ENCODE results near the gene MYH15. TPM values are rescaled to one million over a fixed set of nuclear protein-coding genes. Genes with fewer than 3 reads are reported as not detected.

Gene MYH15
- polyA plus RNA-seq, 1 donor from 2014 or later: 0.71 TPM

- no peak overlapping the region for H2AFZ ChIP-seq (ENCODE audit: low read depth, low read length)
- peaks cover 6% of the 10 kb centered on the region for H3K9me3 ChIP-seq (ENCODE audit: low read length)
- no peaks in the 10 kb centered on the region for H3K36me3 ChIP-seq (ENCODE audit: insufficient read depth, low read length)
- H3K79me2 ChIP-seq (replicated peaks; ENCODE audit: insufficient read depth, low read length): no peaks in the 10 kb centered on the region
- no peaks in the 10 kb centered on the region for H4K20me1 ChIP-seq (ENCODE audit: insufficient read depth)
- no peak overlapping the region for H3K4me3 ChIP-seq (ENCODE audit: low read length)
- no peak overlapping the region for H3K27ac ChIP-seq (ENCODE audit: low read length)
- H3F3A ChIP-seq (ENCODE audit: insufficient read depth, low read length, poor library complexity, severe bottlenecking): no peaks in the 10 kb centered on the region
- no peaks in the 10 kb centered on the region for H3K9me2 ChIP-seq (ENCODE audit: insufficient read depth, low read length)
- TF ChIP-seq SMC3 (conservative IDR thresholded peaks at IDR 0.05; ENCODE audit: poor library complexity): peak; percentile 30
- peak; percentile 20 for TF ChIP-seq CTCF (IDR thresholded peaks at IDR 0.05; ENCODE audit: poor library complexity, severe bottlenecking)
- TF ChIP-seq EZH2 (IDR thresholded peaks at IDR 0.05; ENCODE audit: borderline replicate concordance, insufficient read depth, low read length, poor library complexity, severe bottlenecking): no peak
- TF ChIP-seq EP300 (conservative IDR thresholded peaks at IDR 0.05; ENCODE audit: poor library complexity, severe bottlenecking): no peak
- TF ChIP-seq POLR2AphosphoS5 (IDR thresholded peaks at IDR 0.05): no peak
- TF ChIP-seq MXI1 (conservative IDR thresholded peaks at IDR 0.05; ENCODE audit: poor library complexity, severe bottlenecking): no peak
- TF ChIP-seq RAD21 (conservative IDR thresholded peaks at IDR 0.05): peak; percentile 23
- no peak for TF ChIP-seq REST (IDR thresholded peaks at IDR 0.05; ENCODE audit: borderline replicate concordance)
- no peak for TF ChIP-seq TAF1 (IDR thresholded peaks at IDR 0.05; ENCODE audit: low read depth)
- H3K9ac ChIP-seq (ENCODE audit: low read length): no peak overlapping the region
- H3K27me3 ChIP-seq (ENCODE audit: insufficient read depth, low read depth, low read length): no peaks in the 10 kb centered on the region
- H3K4me2 ChIP-seq (ENCODE audit: low read length): no peak overlapping the region
These were observed 73.0 kb downstream of the MYH15 start for GRCh38 chr3:108437439-108437838.

GRCh38 chr3:108433928-108434327 lies 76.5 kb downstream of the MYH15 start:
- Histone ChIP-seq H4K20me1 (ENCODE audit: insufficient read depth) (no peaks in the 10 kb centered on the region), H3K4me3 (ENCODE audit: low read length) (no peak overlapping the region), H3K27ac (ENCODE audit: low read length) (no peak overlapping the region), H3F3A (ENCODE audit: insufficient read depth, low read length, poor library complexity, severe bottlenecking) (no peaks in the 10 kb centered on the region), H3K9me3 (ENCODE audit: low read length) (peaks cover 6% of the 10 kb centered on the region), H2AFZ (ENCODE audit: low read depth, low read length) (no peak overlapping the region), H3K9ac (ENCODE audit: low read length) (no peak overlapping the region), H3K79me2 (replicated peaks; ENCODE audit: insufficient read depth, low read length) (no peaks in the 10 kb centered on the region), H3K4me2 (ENCODE audit: low read length) (no peak overlapping the region), H3K9me2 (ENCODE audit: insufficient read depth, low read length) (no peaks in the 10 kb centered on the region), H3K27me3 (ENCODE audit: insufficient read depth, low read depth, low read length) (no peaks in the 10 kb centered on the region), H3K36me3 (ENCODE audit: insufficient read depth, low read length) (no peaks in the 10 kb centered on the region)
- TF ChIP-seq TAF1 (IDR thresholded peaks at IDR 0.05; ENCODE audit: low read depth) (no peak), POLR2AphosphoS5 (IDR thresholded peaks at IDR 0.05) (no peak), RAD21 (conservative IDR thresholded peaks at IDR 0.05) (no peak)

GRCh38 chr3:108432431-108432830 lies 78.0 kb downstream of the MYH15 start:
- Histone ChIP-seq H3K36me3 (ENCODE audit: insufficient read depth, low read length) (no peaks in the 10 kb centered on the region), H3K4me3 (ENCODE audit: low read length) (no peak overlapping the region), H4K20me1 (ENCODE audit: insufficient read depth) (no peaks in the 10 kb centered on the region), H2AFZ (ENCODE audit: low read depth, low read length) (no peak overlapping the region), H3K9ac (ENCODE audit: low read length) (no peak overlapping the region), H3K9me2 (ENCODE audit: insufficient read depth, low read length) (no peaks in the 10 kb centered on the region), H3F3A (ENCODE audit: insufficient read depth, low read length, poor library complexity, severe bottlenecking) (no peaks in the 10 kb centered on the region), H3K79me2 (replicated peaks; ENCODE audit: insufficient read depth, low read length) (no peaks in the 10 kb centered on the region), H3K27me3 (ENCODE audit: insufficient read depth, low read depth, low read length) (no peaks in the 10 kb centered on the region), H3K27ac (ENCODE audit: low read length) (no peak overlapping the region), H3K9me3 (ENCODE audit: low read length) (peaks cover 6% of the 10 kb centered on the region), H3K4me2 (ENCODE audit: low read length) (no peak overlapping the region)
- no peak for TF ChIP-seq REST (IDR thresholded peaks at IDR 0.05; ENCODE audit: borderline replicate concordance)
- no peak for TF ChIP-seq POLR2AphosphoS5 (IDR thresholded peaks at IDR 0.05)
- TF ChIP-seq CTCF (IDR thresholded peaks at IDR 0.05; ENCODE audit: poor library complexity, severe bottlenecking): no peak
- TF ChIP-seq RAD21 (conservative IDR thresholded peaks at IDR 0.05): no peak
